Neutrophil (primary cell): ENCODE data around the gene SND1.

ENCODE experiments used
- H3K27ac ChIP-seq: fragments of 200-600 bp; sonication (generic); 2 replicates; pipeline ENCODE4 v1.5.1; 2016; ENCODE audit warnings: mild to moderate bottlenecking, moderate library complexity
- H3K27me3 ChIP-seq: fragments of 200-600 bp; sonication (generic); 2 replicates; pipeline ENCODE4 v1.6.0; 2016; ENCODE audit warnings: mild to moderate bottlenecking
- H3K36me3 ChIP-seq: fragments of 200-600 bp; sonication (generic); 2 replicates; pipeline ENCODE4 v1.5.1; 2017
- H3K4me1 ChIP-seq, 2 experiments: fragments of 200-600 bp in 1 of 2; sonication (generic) in 1 of 2; 1 replicate in 1 of 2; 2 replicates in 1 of 2; pipeline versions ENCODE4 v1.5.1 to v1.6.1; 2013 to 2016; ENCODE audit warnings: low read depth in 1 of 2, low read length in 1 of 2, mild to moderate bottlenecking in 1 of 2, moderate library complexity in 1 of 2; ENCODE audit not compliant: control insufficient read depth in 1 of 2, insufficient read depth in 1 of 2
- H3K4me3 ChIP-seq, 2 experiments: fragments of 200-600 bp in 1 of 2; sonication (generic) in 1 of 2; 1 replicate in 1 of 2; 2 replicates in 1 of 2; pipeline ENCODE4 v1.5.1; 2013 to 2016; ENCODE audit warnings: low read depth in 1 of 2, low read length in 1 of 2, mild to moderate bottlenecking in 1 of 2, moderate library complexity in 1 of 2
- H3K9me3 ChIP-seq: fragments of 200-600 bp; sonication (generic); 2 replicates; pipeline ENCODE4 v1.5.1; 2016
- CTCF ChIP-seq: fragments of 200-600 bp; sonication (generic); IDR thresholded peaks from 2 replicates; pipeline ENCODE4 v1.5.1; 2016; ENCODE audit warnings: antibody characterized with exemption

Gene SND1

GRCh38 chr7:127690337-127690736, 38.3 kb downstream of the SND1 start:
- Histone ChIP-seq H3K36me3 (peaks cover 7% of the 10 kb centered on the region), H3K4me1 (peaks cover 7 to 8% of the 10 kb centered on the region in 2 experiments), H3K9me3 (no peaks in the 10 kb centered on the region), H3K4me3 (no peak overlapping the region), H3K27ac (no peak overlapping the region), H3K27me3 (no peaks in the 10 kb centered on the region)
- no peak for TF ChIP-seq CTCF

GRCh38 chr7:127690806-127691205, 38.8 kb downstream of the SND1 start:
- no peak for TF ChIP-seq CTCF
- H3K4me1 ChIP-seq: peaks cover 3% of the 10 kb centered on the region in 2 experiments
- no peaks in the 10 kb centered on the region for H3K27me3 ChIP-seq
- no peak overlapping the region for H3K27ac ChIP-seq
- H3K9me3 ChIP-seq: no peaks in the 10 kb centered on the region
- H3K36me3 ChIP-seq: peaks cover 11% of the 10 kb centered on the region
- H3K4me3 ChIP-seq: no peak overlapping the region

GRCh38 chr7:127692200-127692599, 40.2 kb downstream of the SND1 start:
- H3K4me1 ChIP-seq: no peaks in the 10 kb centered on the region
- peaks cover 18% of the 10 kb centered on the region for H3K36me3 ChIP-seq
- H3K9me3 ChIP-seq: no peaks in the 10 kb centered on the region
- no peak for TF ChIP-seq CTCF
- no peak overlapping the region for H3K4me3 ChIP-seq
- H3K27me3 ChIP-seq: no peaks in the 10 kb centered on the region
- H3K27ac ChIP-seq: no peak overlapping the region

GRCh38 chr7:127699853-127700252, 47.9 kb downstream of the SND1 start:
- peaks cover 70% of the 10 kb centered on the region for H3K36me3 ChIP-seq

GRCh38 chr7:127702052-127702652, 50.2 kb downstream of the SND1 start:
- Histone ChIP-seq H3K27me3 (no peaks in the 10 kb centered on the region), H3K27ac (no peak overlapping the region), H3K36me3 (peaks cover 67% of the 10 kb centered on the region), H3K4me3 (no peak overlapping the region), H3K9me3 (no peaks in the 10 kb centered on the region), H3K4me1 (no peaks in the 10 kb centered on the region)
- no peak for TF ChIP-seq CTCF

More at GRCh38 chr7:127699853-127700252, 47.9 kb downstream of the SND1 start:
- Histone ChIP-seq H3K27ac (no peak overlapping the region), H3K9me3 (no peaks in the 10 kb centered on the region), H3K4me1 (no peaks in the 10 kb centered on the region), H3K27me3 (no peaks in the 10 kb centered on the region), H3K4me3 (no peak overlapping the region)
- no peak for TF ChIP-seq CTCF

- H3K27me3 ChIP-seq: no peaks in the 10 kb centered on the region
- peaks cover 67% of the 10 kb centered on the region for H3K36me3 ChIP-seq
- no peak overlapping the region for H3K27ac ChIP-seq
- no peaks in the 10 kb centered on the region for H3K9me3 ChIP-seq
- no peak for TF ChIP-seq CTCF
- H3K4me1 ChIP-seq: no peaks in the 10 kb centered on the region
- no peak overlapping the region for H3K4me3 ChIP-seq
Observed at GRCh38 chr7:127702938-127703337, 50.9 kb downstream of the SND1 start.
